NCI-H2029 treated with DMSO at 0.1 percent for 48 hours (cell line): ENCODE measurements around the gene SERINC5.

Experiments
- DNase-seq: peaks from one replicate; lab custom pipeline; 2025; lab: John Stamatoyannopoulos, UW

Gene SERINC5

DNA sequence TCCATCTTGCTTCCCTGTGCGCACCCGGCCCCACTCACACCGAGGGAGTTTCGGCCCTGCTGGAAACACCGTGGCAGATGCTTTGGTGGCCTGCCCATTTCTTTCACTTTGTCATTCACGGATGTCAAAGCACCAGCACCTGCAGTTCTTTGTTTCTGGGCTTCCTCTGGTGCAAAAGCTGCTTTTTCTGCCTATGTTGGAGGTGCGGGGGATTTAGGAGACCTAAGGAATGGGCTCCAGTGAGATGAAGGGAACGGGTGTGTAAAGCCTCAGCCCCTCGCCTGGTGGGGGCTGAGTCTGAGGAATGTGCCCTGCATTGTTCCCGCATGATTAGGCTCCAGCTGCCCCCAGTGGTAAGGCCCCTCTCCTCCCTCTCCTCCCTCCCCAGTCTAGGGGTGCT is 158.4 kb downstream of the SERINC5 start:
- DNase-seq, result no peak

- no peak for DNase-seq
Measured at GRCh38 chr5:80094236-80094738, 161.6 kb downstream of the SERINC5 start.

GRCh38 chr5:80093796-80094195 is 162.1 kb downstream of the SERINC5 start:
- no peak for DNase-seq

- DNase-seq, result no peak
Measured at GRCh38 chr5:80092486-80093107, 163.3 kb downstream of the SERINC5 start.

GRCh38 chr5:80091792-80092192 is 164.1 kb downstream of the SERINC5 start:
- DNase-seq, result peak; percentile 31

GRCh38 chr5:80090884-80091166 is 165.0 kb downstream of the SERINC5 start:
- DNase-seq, result no peak

- DNase-seq, result peak; percentile 91
Measured at GRCh38 chr5:80083101-80083890, 172.6 kb downstream of the SERINC5 start.

- peak; percentile 78 for DNase-seq
Measured at GRCh38 chr5:80082731-80083100, 173.1 kb downstream of the SERINC5 start.

- DNase-seq, result no peak
Measured at GRCh38 chr5:80082281-80082680, 173.6 kb downstream of the SERINC5 start.

- DNase-seq, result no peak
Measured at GRCh38 chr5:80078921-80079320, 176.9 kb downstream of the SERINC5 start.

- DNase-seq, result no peak
Measured at GRCh38 chr5:80077051-80077714, 178.7 kb downstream of the SERINC5 start.

- no peak for DNase-seq
Measured at GRCh38 chr5:80076131-80077050, 179.5 kb downstream of the SERINC5 start.

GRCh38 chr5:80072103-80073073 is 183.5 kb downstream of the SERINC5 start:
- no peak for DNase-seq

GRCh38 chr5:80071510-80072021 is 184.3 kb downstream of the SERINC5 start:
- DNase-seq, result no peak

GRCh38 chr5:80070338-80071056 is 185.4 kb downstream of the SERINC5 start:
- no peak for DNase-seq

DNA sequence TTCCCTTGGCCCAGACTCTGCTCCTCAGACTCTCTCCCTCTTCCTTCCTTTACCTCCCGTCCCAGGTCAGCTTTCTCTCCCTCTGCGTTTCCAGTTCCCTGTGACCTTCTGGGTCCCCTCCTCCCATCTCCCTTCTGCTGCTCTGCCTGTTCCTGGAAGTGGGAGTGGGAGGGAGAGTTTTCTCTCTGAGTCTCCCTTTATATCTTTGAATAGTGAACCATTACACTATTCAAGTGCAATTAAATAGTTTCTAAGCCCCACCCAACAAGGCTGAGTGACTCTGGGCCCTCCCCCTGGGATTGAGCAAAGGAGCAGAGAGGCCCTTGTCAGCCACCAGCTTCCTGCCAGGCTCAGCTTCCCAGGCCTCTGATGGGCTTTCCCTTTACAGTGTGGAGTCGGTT is 185.9 kb downstream of the SERINC5 start:
- DNase-seq, result no peak

- DNase-seq, result no peak
Measured at GRCh38 chr5:80069251-80069800, 186.5 kb downstream of the SERINC5 start.

- DNase-seq, result no peak
Measured at GRCh38 chr5:80068775-80069174, 187.1 kb downstream of the SERINC5 start.

GRCh38 chr5:80068246-80068636 is 187.6 kb downstream of the SERINC5 start:
- no peak for DNase-seq
